Measurements from ENCODE around the gene ARHGAP26. TPM values are rescaled to one million over a fixed set of nuclear protein-coding genes. Genes with fewer than 3 reads are reported as not detected.
"Not testable (repeated sequence)": the region's sequence is repeated elsewhere in the genome, so short reads cannot be mapped to it uniquely, and the experiment has no call there.

ARHGAP26 gene
- total RNA-seq, 1 experiment from 2014 or later: 5.9 TPM

GRCh38 chr5:142939884-142940283 lies 169.7 kb downstream of the ARHGAP26 start:
- no peaks in the 10 kb centered on the region for H3K36me3 ChIP-seq (replicated peaks; ENCODE audit: control insufficient read depth, insufficient read depth, low read length)
- H3K27me3 ChIP-seq (ENCODE audit: control insufficient read depth, insufficient read depth, low read length): no peaks in the 10 kb centered on the region
- H3K4me3 ChIP-seq (ENCODE audit: insufficient read depth, low read depth, low read length): no peak overlapping the region
- no peak for DNase-seq

GRCh38 chr5:142941245-142941644 lies 171.1 kb downstream of the ARHGAP26 start:
- H3K4me3 ChIP-seq (ENCODE audit: insufficient read depth, low read depth, low read length): no peak overlapping the region

GRCh38 chr5:142942901-142943300 lies 172.7 kb downstream of the ARHGAP26 start:
- no peak for DNase-seq
- no peaks in the 10 kb centered on the region for H3K36me3 ChIP-seq (replicated peaks; ENCODE audit: control insufficient read depth, insufficient read depth, low read length)
- no peak overlapping the region for H3K4me3 ChIP-seq (ENCODE audit: insufficient read depth, low read depth, low read length)
- H3K27me3 ChIP-seq (ENCODE audit: control insufficient read depth, insufficient read depth, low read length): no peaks in the 10 kb centered on the region

More at GRCh38 chr5:142941245-142941644, 171.1 kb downstream of the ARHGAP26 start:
- DNase-seq: no peak
- H3K36me3 ChIP-seq (replicated peaks; ENCODE audit: control insufficient read depth, insufficient read depth, low read length): no peaks in the 10 kb centered on the region
- no peaks in the 10 kb centered on the region for H3K27me3 ChIP-seq (ENCODE audit: control insufficient read depth, insufficient read depth, low read length)

- Histone ChIP-seq H3K27me3 (ENCODE audit: control insufficient read depth, insufficient read depth, low read length) (no peaks in the 10 kb centered on the region), H3K36me3 (replicated peaks; ENCODE audit: control insufficient read depth, insufficient read depth, low read length) (no peaks in the 10 kb centered on the region), H3K4me3 (ENCODE audit: insufficient read depth, low read depth, low read length) (no peak overlapping the region)
- no peak for DNase-seq
Observed at GRCh38 chr5:142944140-142944539, 174.0 kb downstream of the ARHGAP26 start.

GRCh38 chr5:142945321-142945720 lies 175.1 kb downstream of the ARHGAP26 start:
- Histone ChIP-seq H3K4me3 (ENCODE audit: insufficient read depth, low read depth, low read length) (no peak overlapping the region), H3K36me3 (replicated peaks; ENCODE audit: control insufficient read depth, insufficient read depth, low read length) (no peaks in the 10 kb centered on the region), H3K27me3 (ENCODE audit: control insufficient read depth, insufficient read depth, low read length) (no peaks in the 10 kb centered on the region)
- no peak for DNase-seq

GRCh38 chr5:142945845-142946244 lies 175.7 kb downstream of the ARHGAP26 start:
- Histone ChIP-seq H3K36me3 (replicated peaks; ENCODE audit: control insufficient read depth, insufficient read depth, low read length) (no peaks in the 10 kb centered on the region), H3K27me3 (ENCODE audit: control insufficient read depth, insufficient read depth, low read length) (no peaks in the 10 kb centered on the region), H3K4me3 (ENCODE audit: insufficient read depth, low read depth, low read length) (no peak overlapping the region)
- DNase-seq: no peak

GRCh38 chr5:142946547-142947426 lies 176.6 kb downstream of the ARHGAP26 start:
- Histone ChIP-seq H3K36me3 (replicated peaks; ENCODE audit: control insufficient read depth, insufficient read depth, low read length) (no peaks in the 10 kb centered on the region), H3K27me3 (ENCODE audit: control insufficient read depth, insufficient read depth, low read length) (no peaks in the 10 kb centered on the region), H3K4me3 (ENCODE audit: insufficient read depth, low read depth, low read length) (no peak overlapping the region)
- no peak for DNase-seq

- no peaks in the 10 kb centered on the region for H3K27me3 ChIP-seq (ENCODE audit: control insufficient read depth, insufficient read depth, low read length)
- no peak overlapping the region for H3K4me3 ChIP-seq (ENCODE audit: insufficient read depth, low read depth, low read length)
- no peaks in the 10 kb centered on the region for H3K36me3 ChIP-seq (replicated peaks; ENCODE audit: control insufficient read depth, insufficient read depth, low read length)
- DNase-seq: no peak
Observed at GRCh38 chr5:142947427-142947709, 177.2 kb downstream of the ARHGAP26 start.

- no peak overlapping the region for H3K4me3 ChIP-seq (ENCODE audit: insufficient read depth, low read depth, low read length)
- no peaks in the 10 kb centered on the region for H3K36me3 ChIP-seq (replicated peaks; ENCODE audit: control insufficient read depth, insufficient read depth, low read length)
- no peak for DNase-seq
Observed at GRCh38 chr5:142952229-142952628, 182.1 kb downstream of the ARHGAP26 start.

GRCh38 chr5:142952871-142953270 lies 182.7 kb downstream of the ARHGAP26 start:
- not testable (repeated sequence) for H3K27me3 ChIP-seq (ENCODE audit: control insufficient read depth, insufficient read depth, low read length); DNase-seq; H3K4me3 ChIP-seq (ENCODE audit: insufficient read depth, low read depth, low read length); H3K36me3 ChIP-seq (replicated peaks; ENCODE audit: control insufficient read depth, insufficient read depth, low read length)

More at GRCh38 chr5:142952229-142952628, 182.1 kb downstream of the ARHGAP26 start:
- no peaks in the 10 kb centered on the region for H3K27me3 ChIP-seq (ENCODE audit: control insufficient read depth, insufficient read depth, low read length)

GRCh38 chr5:142954455-142954854 lies 184.3 kb downstream of the ARHGAP26 start:
- Histone ChIP-seq H3K27me3 (ENCODE audit: control insufficient read depth, insufficient read depth, low read length) (no peaks in the 10 kb centered on the region), H3K4me3 (ENCODE audit: insufficient read depth, low read depth, low read length) (no peak overlapping the region), H3K36me3 (replicated peaks; ENCODE audit: control insufficient read depth, insufficient read depth, low read length) (no peaks in the 10 kb centered on the region)
- DNase-seq: no peak

GRCh38 chr5:142955628-142956027 lies 185.5 kb downstream of the ARHGAP26 start:
- Histone ChIP-seq H3K36me3 (replicated peaks; ENCODE audit: control insufficient read depth, insufficient read depth, low read length) (no peaks in the 10 kb centered on the region), H3K27me3 (ENCODE audit: control insufficient read depth, insufficient read depth, low read length) (no peaks in the 10 kb centered on the region), H3K4me3 (ENCODE audit: insufficient read depth, low read depth, low read length) (no peak overlapping the region)
- no peak for DNase-seq

- no peaks in the 10 kb centered on the region for H3K27me3 ChIP-seq (ENCODE audit: control insufficient read depth, insufficient read depth, low read length)
- H3K4me3 ChIP-seq (ENCODE audit: insufficient read depth, low read depth, low read length): no peak overlapping the region
- no peak for DNase-seq
- H3K36me3 ChIP-seq (replicated peaks; ENCODE audit: control insufficient read depth, insufficient read depth, low read length): no peaks in the 10 kb centered on the region
Observed at GRCh38 chr5:142957528-142957927, 187.4 kb downstream of the ARHGAP26 start.

GRCh38 chr5:142958944-142959682 lies 188.9 kb downstream of the ARHGAP26 start:
- no peak for DNase-seq
- Histone ChIP-seq H3K27me3 (ENCODE audit: control insufficient read depth, insufficient read depth, low read length) (no peaks in the 10 kb centered on the region), H3K4me3 (ENCODE audit: insufficient read depth, low read depth, low read length) (no peak overlapping the region), H3K36me3 (replicated peaks; ENCODE audit: control insufficient read depth, insufficient read depth, low read length) (no peaks in the 10 kb centered on the region)

All from H7 (cell line).